HG03095 (cell line): Measurements from ENCODE around the gene ZBTB24.

Source experiments
- ATAC-seq: cut with Tn5 transposase; IDR thresholded peaks from one replicate; pipeline ENCODE4 v1.9.1; 2021; ENCODE audit warnings: moderate library complexity; ENCODE audit not compliant: unreplicated experiment

Gene ZBTB24

GRCh38 chr6:109453594-109454495 lies 29.2 kb downstream of the ZBTB24 start:
- ATAC-seq = no peak

GRCh38 chr6:109453156-109453555 lies 29.9 kb downstream of the ZBTB24 start:
- no peak for ATAC-seq

DNA sequence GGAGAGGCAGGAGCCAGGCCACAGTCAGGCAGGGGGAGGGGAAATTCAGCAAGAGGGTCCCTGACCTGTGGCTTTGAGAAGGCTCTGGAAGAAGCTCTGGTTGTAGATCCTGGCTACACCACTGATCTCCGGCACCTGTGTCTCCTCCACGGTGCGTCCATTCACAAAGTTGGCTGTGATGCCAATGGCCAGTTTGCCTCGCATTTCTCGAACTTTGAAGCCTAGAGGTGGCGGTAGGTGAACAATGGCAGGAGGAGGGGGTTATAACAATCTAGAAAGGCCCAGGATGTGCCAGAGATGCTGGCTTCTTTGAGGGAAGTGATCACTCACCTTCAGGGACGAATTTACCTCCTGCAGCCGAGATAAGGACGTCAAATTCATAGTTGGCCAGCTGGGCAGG lies 30.8 kb downstream of the ZBTB24 start:
- ATAC-seq = no peak

DNA sequence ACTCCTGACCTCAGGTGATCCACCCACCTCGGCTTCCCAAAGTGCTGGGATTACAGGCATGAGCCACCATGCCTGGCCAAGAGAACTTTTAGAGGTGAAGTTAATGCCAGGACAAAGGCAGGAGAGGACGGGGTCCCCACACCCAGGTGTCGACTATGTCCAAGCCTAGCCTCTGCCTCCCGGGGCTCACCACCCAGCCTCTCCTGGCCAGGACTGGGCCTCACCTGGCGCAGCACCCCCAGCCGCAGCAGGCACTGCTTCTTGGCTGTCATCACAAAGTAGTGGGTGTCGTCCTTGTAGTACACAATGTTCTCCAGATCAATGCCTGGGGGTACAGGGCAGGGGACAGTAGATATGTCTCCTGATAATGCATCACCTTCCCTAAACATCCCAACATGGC lies 31.6 kb downstream of the ZBTB24 start:
- ATAC-seq = no peak

- ATAC-seq = no peak
These were observed 32.2 kb downstream of the ZBTB24 start for GRCh38 chr6:109450801-109451200.

- ATAC-seq = no peak
These were observed 33.0 kb downstream of the ZBTB24 start for GRCh38 chr6:109449795-109450673.

GRCh38 chr6:109449064-109449794 lies 33.8 kb downstream of the ZBTB24 start:
- ATAC-seq = no peak

DNA sequence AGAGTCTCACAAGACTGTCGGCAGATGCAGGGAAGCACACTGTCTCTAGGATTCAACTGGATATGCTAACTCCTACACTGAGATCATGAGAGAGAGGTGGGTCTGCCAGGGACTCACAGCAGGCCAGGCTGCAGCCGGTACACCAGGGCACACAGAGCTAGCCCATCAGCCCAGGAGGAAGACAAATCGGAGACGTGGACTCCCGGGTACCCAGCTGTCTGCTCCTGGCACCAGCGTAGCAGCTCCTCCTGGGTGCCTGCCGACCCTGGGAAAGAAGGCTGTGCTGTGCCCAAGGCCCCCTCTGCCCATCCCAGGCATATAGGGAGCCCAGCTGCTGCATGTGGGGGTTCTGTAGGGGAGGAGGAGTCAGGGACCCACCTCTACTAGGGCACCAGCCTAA lies 34.4 kb downstream of the ZBTB24 start:
- ATAC-seq = no peak

GRCh38 chr6:109447878-109448555 lies 35.0 kb downstream of the ZBTB24 start:
- no peak for ATAC-seq

DNA sequence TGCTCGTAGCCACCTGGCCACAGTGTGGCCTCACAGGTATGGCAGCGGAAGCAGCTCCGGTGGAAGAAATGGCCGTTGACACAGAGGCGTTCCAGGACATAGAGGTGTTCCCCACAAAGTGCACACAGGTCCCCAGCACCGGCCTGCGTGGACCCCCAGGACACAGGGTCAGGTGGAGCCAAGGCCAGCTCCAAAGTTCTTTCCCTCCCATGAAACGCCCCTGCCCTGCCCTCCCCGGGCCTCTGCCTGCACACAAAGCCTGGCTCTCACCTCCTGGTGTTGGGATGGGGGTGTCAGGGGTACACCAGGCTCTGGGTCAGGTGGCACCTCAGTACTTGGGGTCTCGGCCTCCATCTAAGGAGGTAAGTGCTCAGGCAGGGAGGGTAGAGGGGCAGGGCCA lies 35.9 kb downstream of the ZBTB24 start:
- ATAC-seq = no peak

DNA sequence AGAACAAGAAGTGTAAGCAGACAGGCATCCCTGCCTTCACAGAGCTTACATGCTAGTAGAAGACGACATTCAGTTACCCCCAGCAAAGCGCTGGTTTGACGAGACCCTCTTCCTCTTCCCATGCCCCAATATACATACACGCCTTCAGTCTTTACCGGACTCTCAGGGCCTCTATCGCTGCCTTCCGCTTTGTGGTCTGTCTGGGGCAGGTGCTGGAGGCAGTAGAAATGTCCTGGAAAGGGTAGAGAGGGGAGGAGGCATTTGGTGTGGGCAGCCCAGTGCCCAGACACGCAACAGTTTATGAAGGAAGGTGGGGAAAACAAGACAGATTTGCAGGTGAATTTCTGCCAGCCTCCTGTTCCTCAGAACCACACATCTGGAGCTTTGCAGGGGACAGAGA lies 36.5 kb downstream of the ZBTB24 start:
- ATAC-seq = no peak

GRCh38 chr6:109446072-109446471 lies 36.9 kb downstream of the ZBTB24 start:
- no peak for ATAC-seq

GRCh38 chr6:109445382-109445781 lies 37.6 kb downstream of the ZBTB24 start:
- ATAC-seq = no peak

GRCh38 chr6:109443425-109443950 lies 39.5 kb downstream of the ZBTB24 start:
- no peak for ATAC-seq

DNA sequence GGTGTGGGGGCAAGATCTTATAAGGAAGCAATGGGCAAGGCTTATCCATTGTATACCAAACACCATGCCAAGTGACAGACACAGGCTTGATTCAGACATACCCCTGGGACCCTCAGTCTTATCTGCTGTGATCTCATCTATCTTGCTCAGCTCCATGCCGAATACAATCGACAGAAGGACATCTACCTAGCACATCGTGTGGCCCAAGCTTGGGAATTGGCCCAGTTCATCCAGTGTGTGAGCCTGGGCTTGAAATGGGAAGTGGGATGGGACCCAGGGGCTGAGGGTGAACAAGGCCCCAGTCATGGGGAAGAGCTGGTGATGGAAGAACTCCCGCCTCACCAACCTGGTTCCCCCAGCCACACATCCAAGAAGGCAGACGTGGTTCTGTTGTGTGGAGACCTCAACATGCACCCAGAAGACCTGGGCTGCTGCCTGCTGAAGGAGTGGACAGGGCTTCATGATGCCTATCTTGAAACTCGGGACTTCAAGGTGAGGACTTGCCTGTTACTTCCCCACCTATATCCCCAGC lies 40.6 kb downstream of the ZBTB24 start:
- ATAC-seq = no peak

DNA sequence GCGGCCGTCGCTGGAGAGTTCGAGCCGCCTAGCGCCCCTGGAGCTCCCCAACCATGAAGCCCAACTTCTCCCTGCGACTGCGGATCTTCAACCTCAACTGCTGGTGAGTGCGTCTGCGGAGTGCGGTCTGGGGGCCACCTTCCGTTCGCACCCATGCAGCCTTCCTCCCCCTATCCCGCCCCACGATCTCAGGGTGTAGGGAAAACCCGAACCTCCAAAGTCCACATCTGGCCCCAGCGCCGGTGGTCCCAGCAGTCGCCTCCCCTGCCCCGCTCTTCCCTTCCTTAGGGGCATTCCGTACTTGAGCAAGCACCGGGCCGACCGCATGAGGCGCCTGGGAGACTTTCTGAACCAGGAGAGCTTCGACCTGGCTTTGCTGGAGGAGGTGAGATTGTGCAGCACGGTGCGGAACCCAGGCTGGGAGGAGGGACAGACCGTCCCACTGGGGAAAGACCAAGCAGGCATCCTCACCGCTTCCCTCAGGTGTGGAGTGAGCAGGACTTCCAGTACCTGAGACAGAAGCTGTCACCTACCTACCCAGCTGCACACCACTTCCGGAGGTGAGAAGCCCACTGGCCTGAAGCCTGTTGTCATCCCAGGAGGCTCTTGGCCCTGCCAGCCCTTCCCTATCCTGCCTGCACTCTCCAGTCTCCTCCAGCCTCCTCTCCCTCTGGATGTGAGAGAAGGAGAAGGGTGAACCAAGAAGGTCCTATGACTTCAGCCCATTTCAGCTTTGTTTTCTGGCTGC lies 41.8 kb downstream of the ZBTB24 start:
- ATAC-seq = no peak

DNA sequence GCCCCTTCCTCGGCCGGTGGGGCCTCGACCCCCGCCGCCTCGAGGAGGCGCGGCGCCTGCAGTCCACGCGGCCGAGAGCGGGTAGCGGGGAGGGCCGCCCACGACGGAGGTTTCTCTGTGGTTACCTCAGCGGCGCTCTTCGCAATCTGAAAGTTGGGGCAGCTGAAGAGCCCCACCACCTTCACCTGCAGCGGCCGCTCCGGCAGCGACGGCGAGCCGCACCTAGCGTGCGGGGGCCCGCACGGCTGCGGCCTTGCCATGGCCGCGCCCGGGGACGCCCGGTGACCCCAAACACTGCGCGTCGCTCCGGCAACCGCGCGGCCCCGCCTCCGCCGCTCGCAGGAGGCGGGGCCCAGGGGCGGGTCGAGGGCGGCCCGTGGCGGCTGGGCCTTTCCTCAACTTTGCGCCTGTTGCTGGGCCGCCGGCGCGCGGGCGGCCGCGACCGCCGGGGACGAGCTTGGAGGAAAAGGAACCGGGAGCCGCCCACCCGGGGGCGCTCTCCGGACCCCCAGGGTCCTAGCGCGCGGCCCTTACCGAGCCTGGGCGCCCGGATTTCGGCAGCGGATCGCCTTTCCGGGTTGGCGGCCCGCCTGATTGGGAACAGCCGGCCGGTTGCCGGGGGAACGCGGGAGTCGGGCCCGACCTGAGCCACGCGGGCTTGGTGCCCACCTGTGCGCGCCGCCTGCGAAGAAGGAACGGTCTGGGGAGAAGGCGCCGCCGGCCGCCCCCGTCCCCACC lies 42.5 kb downstream of the ZBTB24 start, which contains the start of the genes PPIL6 and SMPD2:
PPIL6 (minus strand) TSS at position 298 of the 738 bp plus-strand sequence; CDS start at position 260, 38 bp downstream.
SMPD2 (plus strand) TSS at position 394 of the 738 bp plus-strand sequence. CDS start 398 bp downstream, outside the sequence.
- peak; percentile 89 for ATAC-seq

DNA sequence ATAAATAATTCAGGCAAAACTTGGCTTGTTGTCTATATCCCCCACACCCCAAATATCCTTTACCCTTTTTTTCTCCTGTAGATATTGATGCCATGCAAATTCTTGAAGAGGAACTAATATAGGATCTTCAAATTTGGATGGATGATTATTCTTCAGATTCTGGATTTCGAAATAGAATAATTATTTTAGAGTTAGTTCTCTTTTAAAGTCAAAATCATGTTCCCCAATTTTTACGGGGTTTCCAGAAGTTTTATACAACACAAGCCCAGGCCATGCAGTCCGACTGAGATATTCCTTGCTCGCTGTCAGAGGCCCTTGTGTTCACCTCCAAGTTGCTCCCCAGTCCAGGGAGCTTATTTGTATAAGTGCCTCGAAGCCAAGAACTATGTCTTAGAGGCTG lies 47.0 kb downstream of the ZBTB24 start:
- ATAC-seq = no peak
